HCEC 1CT (cell line): ENCODE results near the gene KCNK7.
"Not testable (repeated sequence)": the region's sequence is repeated elsewhere in the genome, so short reads cannot be mapped to it uniquely, and the experiment has no call there.

Experiments
- DNase-seq: peaks from one replicate; pipeline ENCODE4 v3.0.0-alpha.2; 2017

The KCNK7 gene

GRCh38 chr11:65595543-65596281 is at the start of gene KCNK7:
Gene KCNK7 (minus strand): TSS chr11:65595800. CDS start chr11:65595772, 28 bp downstream.
- no peak for DNase-seq

- DNase-seq, result no peak
These were observed 49.2 kb upstream of the KCNK7 start for GRCh38 chr11:65644837-65645236.

GRCh38 chr11:65643971-65644370 is 48.4 kb upstream of the KCNK7 start:
- DNase-seq, result no peak

- DNase-seq, result no peak
These were observed 46.5 kb upstream of the KCNK7 start for GRCh38 chr11:65642014-65642671.

- no peak for DNase-seq
These were observed 45.9 kb upstream of the KCNK7 start for GRCh38 chr11:65641297-65642013.

GRCh38 chr11:65640483-65641296 is 45.1 kb upstream of the KCNK7 start:
- no peak for DNase-seq

GRCh38 chr11:65639623-65640482 is 44.3 kb upstream of the KCNK7 start:
- no peak for DNase-seq

GRCh38 chr11:65639228-65639597 is 43.6 kb upstream of the KCNK7 start:
- DNase-seq, result not testable (repeated sequence)

- peak; percentile 95 for DNase-seq
These were observed 42.3 kb upstream of the KCNK7 start, which contains the start of gene SIPA1 for GRCh38 chr11:65637794-65638419. Gene SIPA1 (plus strand): TSS chr11:65638101. CDS start chr11:65640922, 2,821 bp downstream.

- no peak for DNase-seq
These were observed 41.5 kb upstream of the KCNK7 start for GRCh38 chr11:65637032-65637557.

GRCh38 chr11:65636108-65637031 is 40.8 kb upstream of the KCNK7 start:
- DNase-seq, result no peak

GRCh38 chr11:65634905-65635731 is 39.5 kb upstream of the KCNK7 start:
- DNase-seq, result no peak

GRCh38 chr11:65634440-65634839 is 38.8 kb upstream of the KCNK7 start:
- no peak for DNase-seq

GRCh38 chr11:65634109-65634436 is 38.5 kb upstream of the KCNK7 start:
- DNase-seq, result no peak

GRCh38 chr11:65633390-65634108 is 37.9 kb upstream of the KCNK7 start:
- DNase-seq, result no peak

GRCh38 chr11:65630215-65630614 is 34.6 kb upstream of the KCNK7 start:
- DNase-seq, result no peak

GRCh38 chr11:65629579-65629978 is 34.0 kb upstream of the KCNK7 start:
- no peak for DNase-seq

GRCh38 chr11:65627202-65627601 is 31.6 kb upstream of the KCNK7 start:
- no peak for DNase-seq
